ENCODE measurements around the gene TNXB.
"Not testable (repeated sequence)": the region's sequence is repeated elsewhere in the genome, so short reads cannot be mapped to it uniquely, and the experiment has no call there.

The TNXB gene

GRCh38 chr6:32052626-32053025 is 56.5 kb downstream of the TNXB start:
- DNase-seq, result not testable (repeated sequence)

GRCh38 chr6:32050562-32050961 is 58.6 kb downstream of the TNXB start:
- DNase-seq, result no peak

GRCh38 chr6:32049736-32050135 is 59.4 kb downstream of the TNXB start:
- DNase-seq, result not testable (repeated sequence)

- not testable (repeated sequence) for DNase-seq
These were observed 60.0 kb downstream of the TNXB start for GRCh38 chr6:32049149-32049548.

- DNase-seq, result no peak
These were observed 61.0 kb downstream of the TNXB start for GRCh38 chr6:32047855-32048766.

- no peak for DNase-seq
These were observed 61.6 kb downstream of the TNXB start for GRCh38 chr6:32047539-32047854.

- DNase-seq, result no peak
These were observed 62.1 kb downstream of the TNXB start for GRCh38 chr6:32047084-32047478.

- peak; percentile 36 for DNase-seq
These were observed 62.6 kb downstream of the TNXB start for GRCh38 chr6:32046450-32047083.

GRCh38 chr6:32045811-32046449 is 63.2 kb downstream of the TNXB start:
- no peak for DNase-seq

GRCh38 chr6:32044916-32045315 is 64.2 kb downstream of the TNXB start:
- DNase-seq, result not testable (repeated sequence)

GRCh38 chr6:32043589-32044380 is 65.4 kb downstream of the TNXB start:
- DNase-seq, result not testable (repeated sequence)

GRCh38 chr6:32042276-32042675 is 66.9 kb downstream of the TNXB start:
- not testable (repeated sequence) for DNase-seq

- not testable (repeated sequence) for DNase-seq
These were observed 67.8 kb downstream of the TNXB start for GRCh38 chr6:32041385-32041784.

- not testable (repeated sequence) for DNase-seq
These were observed 68.2 kb downstream of the TNXB start for GRCh38 chr6:32041050-32041321.

- not testable (repeated sequence) for DNase-seq
These were observed 68.7 kb downstream of the TNXB start for GRCh38 chr6:32040299-32041049.

- DNase-seq, result not testable (repeated sequence)
These were observed 69.5 kb downstream of the TNXB start for GRCh38 chr6:32039321-32040274.

- not testable (repeated sequence) for DNase-seq
These were observed 70.3 kb downstream of the TNXB start for GRCh38 chr6:32038878-32039277.

GRCh38 chr6:32037598-32038524 is 71.3 kb downstream of the TNXB start, which contains the start of gene CYP21A2:
TSS of gene CYP21A2 (plus strand) at chr6:32038415. CDS start at chr6:32038423, 8 bp downstream.
- peak; percentile 14 for DNase-seq

GRCh38 chr6:32037136-32037535 is 72.0 kb downstream of the TNXB start:
- DNase-seq, result not testable (repeated sequence)
